H9 (cell line): ENCODE measurements around the gene MMD2. TPM values are rescaled to one million over a fixed set of nuclear protein-coding genes. Genes with fewer than 3 reads are reported as not detected.
"Not testable (repeated sequence)": the region's sequence is repeated elsewhere in the genome, so short reads cannot be mapped to it uniquely, and the experiment has no call there.

Experiments used
- DNase-seq: peaks from one replicate; pipeline ENCODE4 v3.0.0-alpha.2; 2017
- H2AFZ ChIP-seq: one replicate; pipeline ENCODE4 v1.6.1; 2013; ENCODE audit warnings: mild to moderate bottlenecking, low read length, control low read depth, moderate library complexity
- H2AK5ac ChIP-seq: 2 replicates; pipeline ENCODE4 v1.6.1; 2013; ENCODE audit warnings: low read length, control low read depth, mixed read lengths; ENCODE audit not compliant: insufficient read length
- H2BK120ac ChIP-seq: one replicate; pipeline ENCODE4 v1.6.1; 2013; ENCODE audit warnings: low read depth, mild to moderate bottlenecking, low read length, control low read depth, inconsistent platforms; ENCODE audit not compliant: poor library complexity, severe bottlenecking
- H2BK12ac ChIP-seq: 2 replicates; pipeline ENCODE4 v1.6.1; 2013; ENCODE audit warnings: low read length, control low read depth, mixed read lengths, low read depth; ENCODE audit not compliant: insufficient read length
- H2BK15ac ChIP-seq: 2 replicates; pipeline ENCODE4 v1.6.1; 2013; ENCODE audit warnings: low read depth, low read length, control low read depth
- H2BK20ac ChIP-seq: one replicate; pipeline ENCODE4 v1.6.1; 2013; ENCODE audit warnings: low read depth, mild to moderate bottlenecking, low read length, control low read depth, inconsistent platforms; ENCODE audit not compliant: poor library complexity, severe bottlenecking
- H2BK5ac ChIP-seq: 2 replicates; pipeline ENCODE4 v1.6.1; 2013; ENCODE audit warnings: low read length, control low read depth, mixed read lengths; ENCODE audit not compliant: insufficient read length
- H3K14ac ChIP-seq: 2 replicates; pipeline ENCODE4 v1.6.1; 2013; ENCODE audit warnings: low read length, control low read depth; ENCODE audit not compliant: insufficient read depth
- H3K18ac ChIP-seq: 2 replicates; pipeline ENCODE4 v1.6.1; 2013; ENCODE audit warnings: low read depth, mild to moderate bottlenecking, mixed read lengths, low read length, control low read depth; ENCODE audit not compliant: insufficient read length
- H3K23ac ChIP-seq: 2 replicates; pipeline ENCODE4 v1.6.1; 2013; ENCODE audit warnings: low read length, control low read depth, mixed read lengths, low read depth; ENCODE audit not compliant: insufficient read length
- H3K23me2 ChIP-seq: 2 replicates; pipeline ENCODE4 v1.6.1; 2013; ENCODE audit warnings: low read depth, mild to moderate bottlenecking, mixed read lengths, low read length, control low read depth; ENCODE audit not compliant: insufficient read length, poor library complexity, severe bottlenecking
- H3K27ac ChIP-seq: 2 replicates; pipeline ENCODE4 v1.5.1; 2013; ENCODE audit warnings: low read length, control low read depth, mixed read lengths, low read depth; ENCODE audit not compliant: insufficient read length
- H3K27me3 ChIP-seq: 2 replicates; pipeline ENCODE4 v1.6.1; 2013; ENCODE audit warnings: low read length, control low read depth, inconsistent platforms; ENCODE audit not compliant: insufficient read depth
- H3K4ac ChIP-seq: 2 replicates; pipeline ENCODE4 v1.6.1; 2013; ENCODE audit warnings: low read depth, mild to moderate bottlenecking, control low read depth, inconsistent platforms, low read length, moderate library complexity
- H3K4me1 ChIP-seq: 2 replicates; pipeline ENCODE4 v1.6.1; 2013; ENCODE audit warnings: low read length, control low read depth, inconsistent platforms; ENCODE audit not compliant: insufficient read depth
- H3K4me2 ChIP-seq: 2 replicates; pipeline ENCODE4 v1.6.1; 2013; ENCODE audit warnings: low read length, control low read depth, mixed read lengths; ENCODE audit not compliant: insufficient read length, insufficient read depth
- H3K56ac ChIP-seq: 2 replicates; pipeline ENCODE4 v1.6.1; 2013; ENCODE audit warnings: low read depth, mild to moderate bottlenecking, mixed read lengths, low read length, control low read depth; ENCODE audit not compliant: insufficient read length
- H3K79me1 ChIP-seq: 2 replicates; pipeline ENCODE4 v1.6.1; 2013; ENCODE audit warnings: low read depth, mild to moderate bottlenecking, moderate library complexity, low read length, control low read depth, inconsistent platforms; ENCODE audit not compliant: insufficient read depth, poor library complexity, severe bottlenecking
- H3K79me2 ChIP-seq: 2 replicates; pipeline ENCODE4 v1.6.1; 2013; ENCODE audit warnings: low read length, control low read depth, inconsistent platforms; ENCODE audit not compliant: insufficient read depth
- H3K9ac ChIP-seq: 2 replicates; pipeline ENCODE4 v1.6.1; 2013; ENCODE audit warnings: low read length, control low read depth, mixed read lengths; ENCODE audit not compliant: insufficient read length; ENCODE audit errors: extremely low read depth
- H3K9me3 ChIP-seq: one replicate; pipeline ENCODE4 v1.6.1; 2013; ENCODE audit warnings: low read depth, low read length, inconsistent platforms; ENCODE audit not compliant: control insufficient read depth
- H3T11ph ChIP-seq: one replicate; pipeline ENCODE4 v1.6.1; 2013; ENCODE audit warnings: mild to moderate bottlenecking, low read length, control low read depth, inconsistent platforms
- H4K20me1 ChIP-seq: one replicate; pipeline ENCODE4 v1.6.1; 2013; ENCODE audit not compliant: control insufficient read depth, insufficient read length, insufficient read depth
- H4K5ac ChIP-seq: 2 replicates; pipeline ENCODE4 v1.6.1; 2013; ENCODE audit warnings: low read depth, mild to moderate bottlenecking, mixed read lengths, low read length, control low read depth; ENCODE audit not compliant: insufficient read length
- H4K8ac ChIP-seq: replicated peaks from 2 replicates; pipeline ENCODE4 v1.6.1; 2013; ENCODE audit warnings: low read length, control low read depth, mixed read lengths, low read depth; ENCODE audit not compliant: insufficient read length
- H4K91ac ChIP-seq: 2 replicates; pipeline ENCODE4 v1.6.1; 2013; ENCODE audit warnings: low read depth, mild to moderate bottlenecking, moderate library complexity, mixed read lengths, low read length, control low read depth; ENCODE audit not compliant: insufficient read length
- H3K27ac Mint-ChIP-seq, 3 experiments: 2 replicates in 2 of 3; 3 replicates in 1 of 3; pipeline ENCODE4 v1.8.0; 2020 to 2021; ENCODE audit warnings: mixed read lengths in 3 of 3, mild to moderate bottlenecking in 1 of 3, moderate library complexity in 1 of 3
- H3K27me3 Mint-ChIP-seq: 2 replicates; pipeline ENCODE4 v1.8.0; 2021; ENCODE audit warnings: low read depth, mild to moderate bottlenecking, moderate library complexity, mixed read lengths
- H3K36me3 Mint-ChIP-seq, 3 experiments: 2 replicates in 2 of 3; 3 replicates in 1 of 3; pipeline ENCODE4 v1.8.0; 2020 to 2021; ENCODE audit warnings: low read depth in 3 of 3, mixed read lengths in 3 of 3; ENCODE audit not compliant: insufficient read depth in 1 of 3
- H3K4me1 Mint-ChIP-seq, 2 experiments: 2 replicates each; pipeline ENCODE4 v1.8.0; 2020; ENCODE audit warnings: mixed read lengths in 2 of 2
- H3K4me3 Mint-ChIP-seq, 2 experiments: 2 replicates in 1 of 2; 3 replicates in 1 of 2; pipeline ENCODE4 v1.8.0; 2020 to 2021; ENCODE audit warnings: mild to moderate bottlenecking in 2 of 2, mixed read lengths in 2 of 2, moderate library complexity in 1 of 2
- H3K9me3 Mint-ChIP-seq, 2 experiments: 2 replicates in 1 of 2; 3 replicates in 1 of 2; pipeline ENCODE4 v1.8.0; 2020; ENCODE audit warnings: mild to moderate bottlenecking in 2 of 2, mixed read lengths in 2 of 2, moderate library complexity in 1 of 2
- CTCF ChIP-seq: fragments of 200-600 bp; sonication (generic); conservative IDR thresholded peaks from 3 replicates; pipeline ENCODE4 v1.8.0; 2021; ENCODE audit warnings: antibody characterized with exemption, mild to moderate bottlenecking
- WGBS: extraction: QIAGEN DNeasy Blood & Tissue Kit; methylation state at CpG from one replicate; pipeline ENCODE4 v1.1.7; 2013; ENCODE audit warnings: missing lambda C conversion rate, low lambda C conversion rate, mixed read lengths; ENCODE audit not compliant: insufficient read length; ENCODE audit errors: extremely low coverage; 5-methylcytosine and 5-hydroxymethylcytosine counted together
- total RNA-seq: library from RNA; stranded (reverse); gene quantifications from 2 replicates; pipeline ENCODE4 v1.2.1, GENCODE V29; 2021

MMD2 gene
- total RNA-seq, 1 experiment from 2014 or later: 0.20 TPM

GRCh38 chr7:4993471-4993870 lies 34.5 kb upstream of the MMD2 start:
- Mint-ChIP-seq H3K4me3 (no peak overlapping the region), H3K27ac (no peak overlapping the region)

GRCh38 chr7:4982741-4983140 lies 23.8 kb upstream of the MMD2 start:
- not testable (repeated sequence) for H2BK12ac ChIP-seq, H3K27me3 ChIP-seq, H3K23ac ChIP-seq, H3K27ac ChIP-seq, H4K8ac ChIP-seq, H2AFZ ChIP-seq, H2BK20ac ChIP-seq, H2BK15ac ChIP-seq, H3K4me3 Mint-ChIP-seq, H3K9ac ChIP-seq, H2AK5ac ChIP-seq, H3K4me1 Mint-ChIP-seq, H2BK120ac ChIP-seq, H3K9me3 Mint-ChIP-seq, H3K56ac ChIP-seq, H3K79me2 ChIP-seq, H4K5ac ChIP-seq, H3K79me1 ChIP-seq, H3K4ac ChIP-seq, H3K27me3 Mint-ChIP-seq, H3K27ac Mint-ChIP-seq, H4K91ac ChIP-seq, H3K4me2 ChIP-seq, H4K20me1 ChIP-seq, H3K18ac ChIP-seq, H3K14ac ChIP-seq, H3K9me3 ChIP-seq, H2BK5ac ChIP-seq, H3K23me2 ChIP-seq, H3K4me1 ChIP-seq, H3T11ph ChIP-seq, DNase-seq
- peaks cover 27 to 70% (median 66%) of the 10 kb centered on the region in 3 experiments; a peak in 6 of 7 replicates for H3K36me3 Mint-ChIP-seq
- no CpG with 5 or more reads among the region's 2 CpGs for WGBS

More at GRCh38 chr7:4993471-4993870, 34.5 kb upstream of the MMD2 start:
- Histone ChIP-seq H3K14ac (no peak overlapping the region), H3K9ac (no peak overlapping the region), H3K9me3 (no peaks in the 10 kb centered on the region), H3K79me2 (no peaks in the 10 kb centered on the region), H4K8ac (no peak overlapping the region), H3K4me2 (no peak overlapping the region), H3K23ac (no peak overlapping the region), H2AFZ (no peak overlapping the region), H3K27ac (no peak overlapping the region), H3K4me1 (no peaks in the 10 kb centered on the region), H2BK20ac (no peak overlapping the region), H2BK12ac (no peak overlapping the region), H3K27me3 (no peaks in the 10 kb centered on the region), H3K79me1 (no peaks in the 10 kb centered on the region), H3K4ac (no peak overlapping the region), H4K91ac (no peak overlapping the region), H3K23me2 (no peaks in the 10 kb centered on the region), H4K5ac (no peak overlapping the region), H3K18ac (no peak overlapping the region), H3T11ph (no peak overlapping the region), H2BK15ac (no peak overlapping the region), H3K56ac (no peak overlapping the region), H2AK5ac (no peak overlapping the region), H2BK120ac (no peak overlapping the region), H4K20me1 (no peaks in the 10 kb centered on the region), H2BK5ac (no peak overlapping the region)
- no peaks in the 10 kb centered on the region for H3K4me1 Mint-ChIP-seq
- H3K36me3 Mint-ChIP-seq: peaks cover 24 to 77% (median 67%) of the 10 kb centered on the region in 3 experiments; a peak in 6 of 7 replicates
- no peaks in the 10 kb centered on the region for H3K27me3 Mint-ChIP-seq
- no CpG with 5 or more reads among the region's 8 CpGs for WGBS
- no peak for DNase-seq
- no peak for TF ChIP-seq CTCF
- H3K9me3 Mint-ChIP-seq: no peaks in the 10 kb centered on the region
